ENCODE results near the gene CD200R1.

CD200R1 gene

GRCh38 chr3:112974894-112975293 is at the start of gene CD200R1:
Gene CD200R1 (minus strand): TSS chr3:112975103. CDS start chr3:112974857, 246 bp downstream.
- no peak for DNase-seq (ENCODE audit: low read depth)

GRCh38 chr3:113021471-113021870 is 46.6 kb upstream of the CD200R1 start:
- no peak for DNase-seq (ENCODE audit: low read depth)

- peak; percentile 82 for DNase-seq (ENCODE audit: low read depth)
These were observed 44.6 kb upstream of the CD200R1 start for GRCh38 chr3:113019182-113020137.

GRCh38 chr3:113018536-113019181 is 43.8 kb upstream of the CD200R1 start:
- no peak for DNase-seq (ENCODE audit: low read depth)

- DNase-seq (ENCODE audit: low read depth): no peak
These were observed 38.7 kb upstream of the CD200R1 start for GRCh38 chr3:113013593-113013992.

DNA sequence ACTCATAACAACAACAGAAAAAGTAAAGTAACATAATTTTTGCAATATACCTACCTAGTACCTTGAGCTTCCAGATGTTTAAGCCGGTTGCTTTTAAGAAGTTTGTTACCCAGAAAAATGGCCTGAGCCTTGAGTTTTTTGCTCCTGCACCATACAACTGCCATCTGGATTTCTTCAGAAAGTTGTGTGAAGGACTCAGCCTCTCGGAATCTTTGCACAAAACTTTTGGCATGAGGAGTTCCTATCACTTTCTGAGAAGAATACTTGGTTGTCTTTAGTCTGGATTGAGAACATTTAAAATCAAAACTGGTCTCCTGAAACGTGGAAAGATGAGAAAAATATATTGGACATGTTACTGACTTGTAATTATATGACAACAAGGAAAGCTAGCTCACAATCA is 33.2 kb upstream of the CD200R1 start:
- DNase-seq (ENCODE audit: low read depth): no peak

GRCh38 chr3:113006359-113007056 is 31.6 kb upstream of the CD200R1 start:
- no peak for DNase-seq (ENCODE audit: low read depth)

DNA sequence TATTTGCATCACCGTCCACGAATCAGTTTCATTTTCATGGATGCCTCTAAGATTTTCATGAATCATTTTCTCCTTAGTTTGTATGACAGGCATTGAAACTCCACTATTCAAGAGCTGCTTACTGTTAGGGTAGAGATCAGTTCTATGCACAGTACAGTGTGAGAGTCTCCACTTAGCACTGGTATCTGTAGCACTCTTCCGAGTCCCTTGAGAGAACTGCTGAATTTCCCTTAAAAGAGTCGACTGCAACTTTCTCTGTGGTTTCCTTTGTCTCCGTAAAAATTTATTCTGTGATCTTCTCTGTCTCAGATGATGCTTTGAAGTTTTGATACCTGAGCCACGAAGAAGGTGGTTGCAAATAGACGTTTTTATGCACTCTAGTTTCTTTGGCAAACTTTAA is 30.7 kb upstream of the CD200R1 start:
- DNase-seq (ENCODE audit: low read depth): no peak

GRCh38 chr3:113002679-113003078 is 27.8 kb upstream of the CD200R1 start:
- no peak for DNase-seq (ENCODE audit: low read depth)

GRCh38 chr3:113002037-113002436 is 27.1 kb upstream of the CD200R1 start:
- no peak for DNase-seq (ENCODE audit: low read depth)

DNA sequence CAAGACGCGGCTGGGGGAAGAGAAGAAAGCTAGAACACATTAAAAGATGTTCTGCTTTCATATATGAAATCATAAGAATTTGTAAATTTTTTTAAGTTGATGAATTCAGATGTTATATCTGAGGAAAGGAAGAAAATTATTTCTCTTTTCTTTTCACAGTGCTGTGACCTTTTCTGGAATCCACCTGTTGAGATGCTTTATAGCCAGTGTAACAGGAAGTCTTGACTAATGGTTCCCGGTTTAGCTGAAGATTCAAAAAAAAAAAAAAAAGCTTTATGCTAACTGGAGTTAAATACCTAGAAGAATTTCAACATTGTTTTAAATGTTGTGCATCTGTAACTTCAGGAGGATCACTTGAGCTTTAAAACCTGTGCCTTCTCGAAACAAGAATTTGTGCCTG is 25.8 kb upstream of the CD200R1 start:
- no peak for DNase-seq (ENCODE audit: low read depth)

- no peak for DNase-seq (ENCODE audit: low read depth)
These were observed 20.9 kb upstream of the CD200R1 start for GRCh38 chr3:112995800-112996199.

GRCh38 chr3:112990672-112991602 is 16.0 kb upstream of the CD200R1 start, which contains the start of gene GTPBP8:
Gene GTPBP8 (plus strand): TSS chr3:112990984. CDS start chr3:112991000, 16 bp downstream.
- peak; percentile 81 for DNase-seq (ENCODE audit: low read depth)

GRCh38 chr3:112987710-112988334 is 12.9 kb upstream of the CD200R1 start:
- DNase-seq (ENCODE audit: low read depth): no peak

- no peak for DNase-seq (ENCODE audit: low read depth)
These were observed 9.6 kb upstream of the CD200R1 start for GRCh38 chr3:112984485-112984884.

DNA sequence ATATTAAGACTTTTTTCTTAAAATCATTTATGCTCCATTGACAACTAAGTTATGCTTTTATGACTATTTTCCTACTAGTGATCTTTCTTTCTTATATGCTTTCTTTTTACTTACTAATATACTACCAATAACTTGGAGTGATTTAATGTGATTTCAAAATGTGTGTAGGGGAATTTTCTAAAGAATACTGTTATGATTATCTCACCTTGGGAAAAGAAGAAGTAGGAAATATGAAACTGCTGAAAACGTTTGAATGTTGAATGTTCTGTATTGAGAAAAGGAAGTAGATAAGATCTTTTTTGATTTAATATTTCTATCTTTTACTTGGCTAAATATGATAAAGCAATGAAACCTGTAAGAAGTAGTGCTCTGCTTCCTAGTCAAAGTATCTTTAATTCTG is 7.8 kb upstream of the CD200R1 start:
- no peak for DNase-seq (ENCODE audit: low read depth)

- no peak for DNase-seq (ENCODE audit: low read depth)
These were observed 5.2 kb upstream of the CD200R1 start for GRCh38 chr3:112980080-112980479.

- no peak for DNase-seq (ENCODE audit: low read depth)
These were observed 4.4 kb upstream of the CD200R1 start for GRCh38 chr3:112979244-112979832.

DNA sequence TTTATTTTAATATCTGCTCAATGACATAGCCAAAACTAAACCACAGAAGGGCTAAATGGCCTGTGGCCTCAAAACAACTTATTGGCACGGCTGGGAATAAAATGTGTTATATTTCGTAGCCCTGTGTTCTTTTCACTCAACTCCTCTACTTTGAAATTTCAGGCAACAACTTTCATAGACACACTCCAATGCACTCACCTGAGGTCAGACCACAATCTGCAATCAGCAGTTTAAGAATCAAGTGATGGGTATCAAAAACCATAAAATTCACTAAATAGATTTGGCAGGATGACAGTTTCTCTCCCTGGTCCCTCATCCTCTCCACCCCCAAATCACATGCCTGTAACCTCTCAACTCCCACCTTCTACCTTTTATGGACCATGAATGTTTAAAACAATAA is 2.0 kb upstream of the CD200R1 start:
- no peak for DNase-seq (ENCODE audit: low read depth)

- DNase-seq (ENCODE audit: low read depth): no peak
These were observed 1.1 kb upstream of the CD200R1 start for GRCh38 chr3:112976001-112976400.

DNA sequence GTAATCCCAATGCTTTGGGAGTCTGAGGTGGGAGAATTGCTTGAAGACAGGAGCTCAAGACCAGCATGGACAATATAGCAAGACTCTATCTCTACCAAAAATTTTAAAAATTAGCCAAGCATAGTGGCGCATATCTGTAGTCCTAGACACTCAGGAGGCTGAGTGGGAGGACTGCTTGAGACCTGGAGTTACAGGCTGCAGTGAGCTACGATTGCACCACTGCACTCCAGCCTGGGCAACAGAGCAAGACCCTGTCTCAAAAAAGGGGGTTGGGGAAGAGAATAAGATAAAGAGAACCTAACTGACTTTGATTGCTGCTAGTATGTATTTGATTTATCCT is 755 bp downstream of the CD200R1 start:
- DNase-seq (ENCODE audit: low read depth): no peak
